GM12865 (cell line): ENCODE measurements around the gene RNF19B.

Experiments
- DNase-seq: peaks from one replicate; pipeline ENCODE4 v3.0.0; 2010; ENCODE audit warnings: low read depth
- H3K4me3 ChIP-seq: 2 replicates; pipeline ENCODE4 v1.5.1; 2011; ENCODE audit warnings: mild to moderate bottlenecking, low read depth, low read length, control low read depth
- TF ChIP-seq, protein P1 (sequence below): IDR thresholded peaks from 2 replicates; pipeline ENCODE4 v1.5.1; 2011; ENCODE audit warnings: low read length, control low read depth, low read depth, inconsistent platforms; ENCODE audit not compliant: insufficient read depth; ENCODE audit errors: missing control alignments

The RNF19B gene

DNA sequence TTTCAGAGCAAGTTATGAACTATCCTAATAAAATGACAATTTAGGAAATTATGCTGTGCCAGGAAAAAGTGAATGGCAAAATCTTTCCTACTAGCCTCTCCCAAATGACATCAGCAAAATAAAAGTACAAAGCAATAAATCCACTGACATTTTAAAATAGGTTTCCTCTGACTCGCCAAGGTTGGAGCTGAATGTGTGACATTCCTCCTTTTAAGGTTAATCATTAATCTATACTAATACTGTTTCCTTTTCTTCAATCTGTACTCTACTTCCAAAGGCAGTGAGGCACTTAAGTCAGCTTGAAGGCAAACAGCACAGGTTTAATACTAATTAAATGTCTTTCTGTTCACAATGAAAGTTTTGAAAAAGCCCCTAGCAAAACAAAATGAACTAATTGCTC is 15.7 kb downstream of the RNF19B start:
- DNase-seq, result no peak
- TF ChIP-seq, protein P1, sequence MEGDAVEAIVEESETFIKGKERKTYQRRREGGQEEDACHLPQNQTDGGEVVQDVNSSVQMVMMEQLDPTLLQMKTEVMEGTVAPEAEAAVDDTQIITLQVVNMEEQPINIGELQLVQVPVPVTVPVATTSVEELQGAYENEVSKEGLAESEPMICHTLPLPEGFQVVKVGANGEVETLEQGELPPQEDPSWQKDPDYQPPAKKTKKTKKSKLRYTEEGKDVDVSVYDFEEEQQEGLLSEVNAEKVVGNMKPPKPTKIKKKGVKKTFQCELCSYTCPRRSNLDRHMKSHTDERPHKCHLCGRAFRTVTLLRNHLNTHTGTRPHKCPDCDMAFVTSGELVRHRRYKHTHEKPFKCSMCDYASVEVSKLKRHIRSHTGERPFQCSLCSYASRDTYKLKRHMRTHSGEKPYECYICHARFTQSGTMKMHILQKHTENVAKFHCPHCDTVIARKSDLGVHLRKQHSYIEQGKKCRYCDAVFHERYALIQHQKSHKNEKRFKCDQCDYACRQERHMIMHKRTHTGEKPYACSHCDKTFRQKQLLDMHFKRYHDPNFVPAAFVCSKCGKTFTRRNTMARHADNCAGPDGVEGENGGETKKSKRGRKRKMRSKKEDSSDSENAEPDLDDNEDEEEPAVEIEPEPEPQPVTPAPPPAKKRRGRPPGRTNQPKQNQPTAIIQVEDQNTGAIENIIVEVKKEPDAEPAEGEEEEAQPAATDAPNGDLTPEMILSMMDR, result no peak
- H3K4me3 ChIP-seq, result no peak overlapping the region

DNA sequence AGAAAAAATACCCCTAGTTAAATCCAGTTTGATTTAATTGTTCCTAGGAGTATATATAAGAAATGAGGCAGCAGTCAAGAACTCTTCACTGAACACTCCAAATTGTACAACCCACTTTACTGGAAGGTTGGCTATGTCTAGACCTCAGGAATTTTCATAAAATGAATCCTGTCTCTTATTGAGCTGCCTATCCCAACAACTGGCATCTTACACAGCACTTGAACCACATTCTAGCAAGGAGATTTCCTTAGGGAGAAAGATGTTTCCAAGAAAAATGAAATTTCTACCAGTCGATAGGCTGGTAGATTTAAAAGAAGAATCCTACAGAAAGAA is 16.3 kb downstream of the RNF19B start:
- no peak for DNase-seq
- TF ChIP-seq, protein P1, result no peak
- no peak overlapping the region for H3K4me3 ChIP-seq

DNA sequence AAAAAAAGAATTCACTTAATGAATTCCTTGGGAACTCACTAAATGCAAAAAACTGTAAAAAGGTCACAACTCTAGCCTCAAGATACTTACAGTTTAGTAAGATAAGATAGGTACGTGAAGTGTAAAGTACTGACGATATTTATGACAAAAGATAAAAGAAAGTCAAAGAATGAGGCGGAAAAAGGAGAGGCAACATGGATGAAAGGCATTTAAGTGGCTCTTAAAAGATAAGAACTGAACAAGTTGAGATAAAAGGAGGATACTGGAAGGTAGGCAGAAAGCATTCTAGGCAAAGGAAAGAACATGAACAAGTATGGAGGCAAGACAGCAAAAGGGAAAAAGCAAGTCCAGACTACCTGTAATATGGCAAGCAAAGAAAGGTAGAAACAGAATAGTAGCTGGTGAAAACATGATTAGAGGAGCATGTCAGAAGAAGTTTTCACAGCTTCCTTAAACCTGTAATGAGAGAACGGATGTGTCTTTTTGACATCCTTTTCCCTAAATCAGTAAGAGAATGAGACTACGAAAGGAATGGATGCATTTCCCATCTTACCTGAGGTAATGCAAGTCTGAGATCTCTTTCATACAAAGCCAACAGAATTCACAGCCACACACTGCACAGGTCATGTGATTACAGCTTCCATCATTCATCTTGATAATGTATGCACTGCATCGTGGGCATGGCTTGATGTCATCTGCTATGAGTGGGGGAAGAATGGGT is 16.8 kb downstream of the RNF19B start:
- no peak overlapping the region for H3K4me3 ChIP-seq
- TF ChIP-seq, protein P1, result no peak
- DNase-seq, result no peak

DNA sequence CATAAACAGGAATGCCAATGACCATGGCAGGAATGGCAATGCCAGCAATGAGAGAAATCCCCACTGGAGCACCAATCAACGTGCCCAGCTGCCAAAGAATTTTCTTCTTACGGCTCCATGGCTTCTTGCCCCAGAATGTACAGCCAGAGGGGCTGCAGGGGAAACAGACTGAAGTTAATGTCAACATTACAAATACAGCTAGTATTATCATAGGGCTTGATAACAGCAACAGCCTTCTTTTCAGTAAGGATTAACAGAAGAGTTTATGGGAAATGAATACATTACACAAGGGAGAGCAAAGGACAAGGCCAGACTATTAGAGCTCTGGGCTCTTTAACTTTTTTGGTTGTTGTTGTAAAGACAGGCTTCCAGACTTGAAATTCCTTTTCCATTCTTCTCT is 18.2 kb downstream of the RNF19B start:
- DNase-seq, result no peak
- TF ChIP-seq, protein P1, result no peak
- no peak overlapping the region for H3K4me3 ChIP-seq

DNA sequence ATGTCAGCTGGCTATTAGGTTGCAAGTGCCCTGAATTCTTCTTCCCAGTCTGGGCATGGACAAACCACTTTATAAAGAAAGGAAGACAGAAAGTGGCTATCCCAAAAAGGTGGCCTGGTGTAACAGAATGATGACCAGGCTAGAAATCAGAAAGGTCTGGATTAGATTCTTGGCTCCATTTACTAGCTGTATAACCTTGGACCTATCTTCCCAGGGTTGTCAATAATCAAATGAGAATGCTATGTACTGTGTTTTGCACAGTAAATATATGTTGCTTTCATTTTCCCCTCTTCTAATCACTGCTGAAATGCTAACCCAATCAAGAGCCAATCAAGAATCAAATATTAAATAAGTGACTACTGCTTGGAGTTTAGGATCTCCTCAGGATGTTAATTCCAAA is 20.4 kb downstream of the RNF19B start:
- TF ChIP-seq, protein P1, result no peak
- H3K4me3 ChIP-seq, result no peak overlapping the region
- no peak for DNase-seq

DNA sequence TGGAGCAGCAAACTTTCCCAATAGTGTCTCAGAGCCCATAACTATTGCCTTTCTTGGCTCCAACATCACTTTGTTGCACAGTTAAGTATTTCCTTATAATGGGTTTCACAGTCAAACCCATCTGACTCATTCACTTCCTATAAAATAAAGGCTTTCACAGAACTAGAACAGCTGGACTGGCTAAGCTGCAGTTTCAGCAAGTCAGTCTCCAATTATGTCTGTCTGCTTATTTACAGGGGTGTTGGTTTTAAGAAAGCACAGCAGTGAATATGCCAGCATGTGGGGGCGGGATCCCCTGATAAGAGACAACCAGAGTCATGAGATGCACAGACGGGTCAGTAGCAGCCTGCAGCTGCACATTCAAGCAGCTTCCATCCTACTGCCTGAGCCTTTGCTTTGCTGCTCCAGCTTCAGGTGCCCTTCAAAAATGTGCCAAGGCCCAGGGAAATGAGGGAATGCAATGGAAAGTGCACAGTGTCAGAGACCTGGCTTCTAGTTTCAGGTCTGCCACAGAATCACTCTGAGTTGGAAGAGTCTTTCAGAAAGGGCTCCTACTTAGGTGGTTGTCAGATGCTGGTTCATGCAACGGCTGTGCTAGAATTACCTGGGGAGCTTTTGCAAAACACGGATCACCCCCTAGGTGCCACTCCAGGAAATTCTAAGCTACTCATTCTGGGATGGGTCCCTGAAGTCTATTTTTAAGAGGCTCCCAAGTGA is 24.8 kb downstream of the RNF19B start:
- TF ChIP-seq, protein P1, result no peak
- H3K4me3 ChIP-seq, result no peak overlapping the region
- DNase-seq, result no peak
